Measurements from ENCODE around the gene LRCH2.

Gene LRCH2

GRCh38 chrX:115192244-115192700 is 41.6 kb downstream of the LRCH2 start:
- no peak for DNase-seq

- DNase-seq = no peak
Measured at GRCh38 chrX:115191490-115192243, 42.2 kb downstream of the LRCH2 start.

- no peak for DNase-seq
Measured at GRCh38 chrX:115190636-115191489, 43.0 kb downstream of the LRCH2 start.

DNA sequence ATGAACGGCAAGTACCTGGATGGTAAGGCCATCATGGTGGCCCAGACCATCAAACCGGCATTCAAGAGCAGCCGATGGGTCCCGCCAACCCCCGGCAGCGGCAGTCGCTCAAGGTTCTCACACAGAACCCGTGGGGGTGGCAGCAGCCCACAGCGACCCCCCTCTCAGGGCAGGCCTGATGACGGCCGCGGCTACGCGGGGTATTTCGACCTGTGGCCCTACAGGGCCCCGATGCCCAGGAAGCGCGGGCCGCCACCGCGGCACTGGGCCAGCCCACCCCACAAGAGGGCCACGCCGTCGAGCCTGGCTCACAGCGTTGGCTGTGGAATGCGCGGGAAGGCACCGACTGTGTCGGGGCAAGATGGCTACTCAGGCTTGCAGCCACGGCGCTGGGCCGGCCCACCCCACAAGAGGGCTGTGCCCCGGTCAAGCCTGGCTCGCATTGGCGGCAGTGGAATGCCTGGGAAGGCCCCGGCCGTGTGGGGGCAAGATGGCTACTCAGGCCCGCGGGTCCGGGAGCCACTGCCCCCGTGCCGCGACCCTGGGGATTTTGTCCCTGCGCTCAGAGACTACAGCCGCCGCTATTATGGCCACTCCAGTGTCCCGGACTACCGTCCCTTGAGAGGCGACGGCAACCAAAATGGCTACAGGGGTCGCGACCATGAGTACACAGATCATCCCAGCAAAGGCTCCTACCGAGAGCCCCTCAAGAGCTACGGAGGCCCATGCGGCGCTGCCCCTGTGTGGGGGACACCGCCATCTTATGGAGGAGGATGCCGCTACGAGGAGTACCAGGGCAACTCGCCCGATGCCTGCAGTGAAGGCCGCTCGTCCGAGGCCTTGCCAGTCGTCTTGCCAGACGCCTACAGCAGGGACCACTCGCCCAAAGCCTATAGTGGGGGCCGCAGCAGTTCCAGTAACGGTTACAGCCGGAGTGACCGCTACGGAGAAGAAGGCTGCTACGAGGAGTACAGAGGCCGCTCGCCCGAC is 44.0 kb downstream of the LRCH2 start:
- DNase-seq = no peak

- DNase-seq = no peak
Measured at GRCh38 chrX:115189110-115189509, 44.8 kb downstream of the LRCH2 start, which contains the start of gene RBMXL3. Gene RBMXL3 (plus strand): TSS chrX:115189410. CDS start chrX:115189442, 32 bp downstream.

DNA sequence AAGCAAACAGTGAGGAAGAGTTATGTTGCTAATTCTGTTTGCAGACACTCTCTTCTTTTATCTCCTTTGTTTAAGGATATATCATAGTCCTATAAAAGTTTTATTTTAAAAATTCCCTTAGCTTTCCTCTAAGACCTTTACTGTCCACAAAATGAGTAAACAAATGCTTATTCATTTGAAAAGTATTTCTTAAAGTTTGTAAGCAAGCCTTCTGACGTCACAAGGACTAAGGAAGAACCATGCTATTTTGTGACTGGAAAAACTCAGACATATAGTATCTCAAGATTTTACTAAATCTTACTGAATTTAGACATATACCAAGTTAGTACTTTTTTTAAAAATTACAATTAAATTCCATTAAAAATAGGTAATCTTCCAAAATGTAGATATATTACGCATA is 49.9 kb downstream of the LRCH2 start:
- DNase-seq = no peak

GRCh38 chrX:115178473-115178872 is 55.4 kb downstream of the LRCH2 start:
- no peak for DNase-seq

DNA sequence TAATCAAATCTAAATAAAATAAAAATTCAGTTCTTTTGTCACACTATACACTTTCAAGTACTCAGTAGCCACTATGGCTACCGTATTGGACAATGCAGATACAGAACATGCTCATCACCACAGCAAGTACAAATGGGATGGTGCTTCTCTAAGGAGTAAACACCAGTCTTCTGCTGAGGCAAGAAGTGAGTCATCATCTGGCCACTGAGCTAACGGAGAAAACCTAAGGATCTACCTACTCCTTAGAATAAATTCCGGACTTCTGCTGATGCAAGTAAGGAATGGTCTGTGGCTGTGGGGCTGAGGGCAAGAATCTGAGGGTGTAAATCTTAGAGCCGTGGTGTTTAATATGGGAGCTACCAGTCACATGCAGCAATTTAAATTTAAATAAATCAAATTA is 56.0 kb downstream of the LRCH2 start:
- DNase-seq = no peak

DNA sequence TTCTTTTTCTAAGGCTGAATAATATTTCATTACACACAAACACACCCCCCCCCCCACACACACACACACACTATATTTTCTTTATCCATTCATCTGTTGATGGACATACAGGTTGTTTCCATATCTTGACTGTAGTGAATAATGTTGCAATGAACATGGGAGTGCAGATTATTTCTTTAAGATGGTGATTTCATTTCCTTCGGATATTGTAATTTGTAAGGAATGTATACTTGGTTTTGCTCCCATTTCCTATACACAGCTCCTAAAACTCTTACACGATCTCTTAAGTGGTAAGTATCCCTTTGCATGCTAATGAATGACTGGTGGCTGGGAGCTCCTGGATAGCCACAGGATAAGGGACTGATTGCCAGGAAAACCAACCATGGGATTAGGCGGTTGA is 59.3 kb downstream of the LRCH2 start:
- no peak for DNase-seq

DNA sequence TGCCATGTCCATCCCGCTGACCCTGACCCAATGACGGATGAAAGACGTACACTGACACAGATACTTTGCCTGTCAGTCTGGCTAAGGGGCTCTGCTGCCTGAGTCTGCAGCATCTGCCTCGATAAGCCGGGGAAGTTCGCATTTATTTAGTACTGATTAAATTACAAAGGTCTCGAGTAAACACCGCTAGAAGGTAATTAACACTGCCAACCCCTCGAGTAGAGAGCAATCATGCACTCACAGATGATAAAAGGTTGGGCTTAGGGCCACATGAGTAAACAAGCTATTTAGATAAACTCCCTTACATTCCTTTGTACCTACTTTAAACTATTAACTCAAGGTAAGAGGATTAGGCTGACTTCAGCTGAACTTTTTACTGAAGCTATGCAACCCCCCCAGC is 60.7 kb downstream of the LRCH2 start:
- no peak for DNase-seq

GRCh38 chrX:115147220-115147619 is 86.7 kb downstream of the LRCH2 start:
- no peak for DNase-seq

DNA sequence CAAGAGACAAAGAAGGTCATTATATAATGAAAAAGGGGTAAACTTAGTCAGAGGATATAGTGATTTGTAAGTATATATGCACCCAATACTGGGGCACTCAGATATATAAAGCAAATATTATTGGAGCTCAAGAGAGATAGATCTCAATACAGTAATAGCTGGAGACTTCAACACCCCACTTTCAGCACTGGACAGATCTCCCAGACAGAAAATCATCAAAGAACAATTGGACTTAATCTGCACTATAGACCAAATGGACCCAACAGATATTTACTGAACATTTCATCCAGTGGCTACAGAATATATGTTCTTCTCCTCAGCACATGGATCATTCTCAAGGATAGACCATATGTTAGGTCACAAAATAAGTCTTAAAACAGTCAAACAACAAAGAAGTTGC is 91.8 kb downstream of the LRCH2 start:
- no peak for DNase-seq

DNA sequence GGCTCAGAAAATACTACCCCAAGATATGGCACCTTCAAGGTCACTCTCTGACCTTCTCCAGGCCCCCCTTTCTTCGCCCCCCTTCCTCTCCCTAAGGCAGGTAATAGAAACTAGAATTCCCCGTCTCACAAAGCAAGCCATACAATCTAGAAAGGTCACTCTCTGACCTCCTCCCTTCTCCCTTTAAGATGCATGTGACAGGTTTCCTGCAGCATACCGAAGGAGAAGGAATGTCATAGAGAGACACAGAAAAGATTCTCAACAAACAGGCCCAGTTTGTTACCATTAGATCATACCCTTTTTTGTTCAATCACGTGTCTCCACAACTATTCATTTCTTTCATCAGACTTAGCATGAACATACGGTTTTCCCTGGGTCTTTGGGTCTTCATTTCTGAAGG is 95.9 kb downstream of the LRCH2 start:
- no peak for DNase-seq

DNA sequence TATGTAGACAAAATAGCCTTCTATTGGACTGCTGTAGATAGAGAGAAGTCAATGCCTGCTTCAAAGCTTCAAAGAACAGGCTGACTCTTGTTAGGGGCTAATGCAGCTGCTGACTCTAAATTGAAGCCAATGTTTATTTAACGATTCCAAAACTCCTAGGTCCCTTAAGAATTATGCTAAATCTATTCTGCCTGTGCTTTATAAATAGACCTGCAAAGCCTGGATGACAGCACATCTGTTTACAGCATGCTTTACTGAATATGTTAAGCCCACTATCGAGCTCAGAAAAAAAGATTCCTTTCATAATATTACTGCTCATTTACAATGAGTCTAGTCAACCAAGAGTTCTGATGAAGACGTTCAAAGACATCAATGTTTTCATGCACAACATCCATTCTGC is 99.5 kb downstream of the LRCH2 start:
- DNase-seq = no peak

DNA sequence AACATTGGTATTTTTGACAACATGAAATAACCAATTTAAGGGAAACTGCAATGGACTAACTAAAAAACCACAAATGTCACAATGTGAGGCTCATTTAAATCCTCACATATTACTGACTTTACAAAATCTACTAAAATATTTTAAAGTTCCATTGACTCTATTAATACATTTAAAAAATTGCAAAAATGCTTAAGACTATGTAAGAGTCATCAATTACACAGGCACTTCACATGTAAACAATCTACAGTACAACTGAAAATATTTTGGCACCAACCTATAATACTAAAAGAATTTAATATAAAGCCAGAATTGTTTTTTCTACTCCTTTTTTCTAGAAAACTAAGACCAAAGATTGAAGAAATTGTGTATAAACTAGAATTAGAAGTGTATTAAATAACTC is 121.5 kb downstream of the LRCH2 start:
- DNase-seq = no peak

DNA sequence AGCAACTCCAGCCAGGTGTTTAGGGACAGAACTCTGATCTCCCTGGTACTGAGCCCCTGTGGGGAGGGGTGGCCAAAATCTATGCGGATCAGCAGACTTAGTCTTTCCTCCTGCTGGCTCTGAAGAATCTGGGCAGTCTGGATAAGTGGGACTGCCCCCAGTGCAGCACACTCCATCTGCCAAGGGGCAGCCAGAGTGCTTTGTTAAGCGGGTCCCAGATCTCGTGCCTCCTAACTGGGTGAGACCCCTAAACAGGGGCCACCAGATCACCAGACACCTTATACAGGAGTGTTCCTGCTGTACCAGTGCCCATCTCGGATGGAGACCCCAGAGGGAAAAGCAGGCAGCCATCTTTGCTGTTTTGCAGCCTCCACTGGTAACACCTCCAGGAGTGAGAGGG is 135.0 kb downstream of the LRCH2 start:
- no peak for DNase-seq

GRCh38 chrX:115093191-115093590 is 140.7 kb downstream of the LRCH2 start:
- no peak for DNase-seq

GRCh38 chrX:115089419-115089818 is 144.5 kb downstream of the LRCH2 start:
- no peak for DNase-seq

GRCh38 chrX:115068896-115069295 is 165.0 kb downstream of the LRCH2 start:
- no peak for DNase-seq

DNA sequence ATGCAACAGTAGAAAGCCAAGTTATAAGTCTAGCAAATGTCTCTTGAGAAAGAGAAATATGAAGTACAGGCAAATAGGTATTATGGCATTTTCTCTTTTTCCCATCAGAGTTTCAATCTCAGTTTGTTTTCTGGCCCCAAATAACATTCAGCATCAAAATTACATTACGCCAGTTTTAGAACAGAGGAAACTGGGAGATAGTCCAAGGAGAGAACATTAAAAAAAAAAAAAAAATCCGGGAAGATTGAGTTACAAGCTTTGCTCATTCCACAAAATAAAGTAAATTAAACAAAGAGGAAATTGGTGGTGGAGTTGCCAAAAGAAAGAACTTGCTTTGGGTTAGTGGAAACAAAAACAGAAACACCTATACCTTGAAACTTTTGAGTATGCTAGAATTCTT is 166.1 kb downstream of the LRCH2 start:
- no peak for DNase-seq

DNA sequence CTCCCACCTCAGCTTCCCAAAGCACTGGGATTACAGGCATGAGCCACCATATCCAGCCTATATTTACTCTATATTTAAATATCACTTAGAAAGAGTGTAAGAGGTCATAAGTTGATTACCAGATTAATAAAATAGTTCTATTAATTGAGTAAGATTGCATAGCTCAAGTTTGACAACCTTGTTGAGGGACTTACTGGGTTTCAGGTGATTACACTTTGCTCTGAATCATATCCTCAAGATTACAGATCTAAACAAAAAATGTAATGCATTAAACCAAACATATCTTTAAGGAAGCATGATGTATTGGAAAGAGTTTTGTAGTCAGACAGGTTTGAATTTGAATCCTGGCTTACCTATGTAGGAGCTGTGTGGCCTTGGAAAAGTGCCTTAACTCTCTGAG is 168.6 kb downstream of the LRCH2 start:
- no peak for DNase-seq

Data from activated naive CD4-positive, alpha-beta T cell treated with Interleukin-2 at 50 U/mL for 16 hours (primary cell).